Sciatic nerve (tissue), 2 donors: ENCODE data around the gene SLC35F3. TPM values are rescaled to one million over a fixed set of nuclear protein-coding genes. Genes with fewer than 3 reads are reported as not detected.

ENCODE experiments used
- ATAC-seq: fragments of 200-7000 bp; cut with Tn5 transposase; one replicate; pipeline ENCODE4 v1.9.1; 2020; ENCODE audit warnings: mild to moderate bottlenecking, moderate library complexity
- DNase-seq: peaks from one replicate; pipeline ENCODE4 v3.0.0-alpha.2; 2020; ENCODE audit warnings: low spot score
- intact Hi-C: fragments of 100-400 bp; cut with DNase I; formaldehyde crosslinking; loops from one replicate; pipeline ENCODE4 v1.14.2; 2022
- total RNA-seq: library from RNA; stranded (reverse); fragmentation: NEBNext Ultra II Directional; extraction: Animal tissue kit (Norgen Biotek cat#: 25700); gene quantifications from one replicate; pipeline ENCODE4 v1.2.1, GENCODE V29; 2021
- donor health status: DM: no; HTN: no; CAD: no.
- donor health status: DM: no; HTN: no; CAD: no.

Gene SLC35F3
- total RNA-seq, 1 donor from 2014 or later = not detected

GRCh38 chr1:233959971-233960370, 55.5 kb downstream of the SLC35F3 start:
- intact Hi-C loops = loop anchor here (10.0 kb wide), 1 partner anchor 965 kb away; no protein-coding TSS in a partner anchor
- ATAC-seq (no peak), DNase-seq (no peak)

GRCh38 chr1:233960386-233960785, 55.9 kb downstream of the SLC35F3 start:
- ATAC-seq (no peak), DNase-seq (no peak)
- intact Hi-C loops = loop anchor here (10.0 kb wide), 1 partner anchor 964 kb away; no protein-coding TSS in a partner anchor

- intact Hi-C loops = loop anchor here (10.0 kb wide), 1 partner anchor 962 kb away; no protein-coding TSS in a partner anchor
- DNase-seq (no peak), ATAC-seq (no peak)
These were observed 58.4 kb downstream of the SLC35F3 start for GRCh38 chr1:233962878-233963277.

- DNase-seq = no peak
- intact Hi-C loops = loop anchor here (10.0 kb wide), 1 partner anchor 959 kb away; no protein-coding TSS in a partner anchor
- no peak for ATAC-seq
These were observed 61.4 kb downstream of the SLC35F3 start for GRCh38 chr1:233965856-233966255.

GRCh38 chr1:233971753-233972152, 67.3 kb downstream of the SLC35F3 start:
- DNase-seq (no peak), ATAC-seq (no peak)
- intact Hi-C loops = no loop called here

GRCh38 chr1:233972563-233972950, 68.1 kb downstream of the SLC35F3 start:
- no peak for DNase-seq
- intact Hi-C loops = no loop called here
- no peak for ATAC-seq

GRCh38 chr1:233972951-233973635, 68.6 kb downstream of the SLC35F3 start:
- DNase-seq (no peak), ATAC-seq (no peak)
- intact Hi-C loops = no loop called here

- no peak for ATAC-seq
- intact Hi-C loops = no loop called here
- no peak for DNase-seq
These were observed 71.0 kb downstream of the SLC35F3 start for GRCh38 chr1:233975486-233975885.

GRCh38 chr1:233981042-233981675, 76.7 kb downstream of the SLC35F3 start:
- intact Hi-C loops = no loop called here
- no peak for ATAC-seq
- no peak for DNase-seq

- ATAC-seq (no peak), DNase-seq (no peak)
- intact Hi-C loops = no loop called here
These were observed 78.5 kb downstream of the SLC35F3 start for GRCh38 chr1:233982827-233983518.

- ATAC-seq (no peak), DNase-seq (no peak)
- intact Hi-C loops = no loop called here
These were observed 79.3 kb downstream of the SLC35F3 start for GRCh38 chr1:233983811-233984210.

GRCh38 chr1:233988963-233989696, 84.7 kb downstream of the SLC35F3 start:
- DNase-seq (no peak), ATAC-seq (no peak)
- intact Hi-C loops = no loop called here

- DNase-seq (no peak), ATAC-seq (no peak)
- intact Hi-C loops = no loop called here
These were observed 86.0 kb downstream of the SLC35F3 start for GRCh38 chr1:233990486-233990885.

GRCh38 chr1:233993651-233994050, 89.2 kb downstream of the SLC35F3 start:
- ATAC-seq (no peak), DNase-seq (no peak)
- intact Hi-C loops = no loop called here

- intact Hi-C loops = no loop called here
- DNase-seq (no peak), ATAC-seq (no peak)
These were observed 89.6 kb downstream of the SLC35F3 start for GRCh38 chr1:233994112-233994511.

GRCh38 chr1:233998456-233998855, 94.0 kb downstream of the SLC35F3 start:
- ATAC-seq (no peak), DNase-seq (no peak)
- intact Hi-C loops = no loop called here

- DNase-seq (no peak), ATAC-seq (no peak)
- intact Hi-C loops = no loop called here
These were observed 94.4 kb downstream of the SLC35F3 start for GRCh38 chr1:233998891-233999290.

GRCh38 chr1:234000557-234001041, 96.1 kb downstream of the SLC35F3 start:
- intact Hi-C loops = loop anchor here (5.0 kb wide), 1 partner anchor 118 kb away; no protein-coding TSS in a partner anchor
- DNase-seq (no peak), ATAC-seq (no peak)

GRCh38 chr1:234001817-234002216, 97.3 kb downstream of the SLC35F3 start:
- ATAC-seq = no peak
- DNase-seq = no peak
- intact Hi-C loops = loop anchor here (5.0 kb wide), 1 partner anchor 120 kb away; no protein-coding TSS in a partner anchor
